BJ (cell line): ENCODE measurements around the gene USHBP1. TPM values are rescaled to one million over a fixed set of nuclear protein-coding genes. Genes with fewer than 3 reads are reported as not detected.
A peak's percentile ranks its signal among the peaks of the same experiment; 100 is the strongest.

ENCODE experiments used
- CTCF ChIA-PET: fragments of 350-600 bp; formaldehyde crosslinking; extraction: SDS; loops from one replicate; lab custom pipeline; 2021; ENCODE audit warnings: antibody characterized with exemption, inconsistent platforms; lab: Yijun Ruan, JAX
- POLR2A ChIA-PET: fragments of 300-600 bp; sonication (Branson Sonifier 250); formaldehyde crosslinking; extraction: SDS; loops from one replicate; lab custom pipeline; 2021; ENCODE audit warnings: antibody characterized with exemption; lab: Charles Lee
- DNase-seq: peaks from one replicate; pipeline ENCODE4 v3.0.0-alpha.2; 2011; ENCODE audit warnings: low read depth
- H3K27me3 ChIP-seq: 2 replicates; pipeline ENCODE4 v1.6.0; 2011; ENCODE audit warnings: low read length; ENCODE audit not compliant: control insufficient read depth, insufficient read depth
- H3K36me3 ChIP-seq: 2 replicates; pipeline ENCODE4 v1.5.1; 2011; ENCODE audit warnings: low read length; ENCODE audit not compliant: control insufficient read depth, insufficient read depth
- H3K4me3 ChIP-seq: 2 replicates; pipeline ENCODE4 v1.5.1; 2011; ENCODE audit warnings: low read depth, mild to moderate bottlenecking, control low read depth, low read length
- CTCF ChIP-seq: IDR thresholded peaks from 2 replicates; pipeline ENCODE4 v1.5.1; 2011; ENCODE audit warnings: low read depth, mild to moderate bottlenecking, control low read depth, inconsistent platforms, low read length, moderate library complexity; ENCODE audit not compliant: insufficient read depth
- polyA plus RNA-seq: library from polyadenylated mRNA; depleted of rRNA; stranded (reverse); fragments of >200 nt; gene quantifications from 2 replicates; pipeline ENCODE4 v1.2.3, GENCODE V29; 2011

USHBP1 gene
- polyA plus RNA-seq, 1 experiment = not detected

- H3K27me3 ChIP-seq = no peaks in the 10 kb centered on the region
- TF ChIP-seq CTCF = no peak
- CTCF ChIA-PET = no interaction called here
- peaks cover 10% of the 10 kb centered on the region for H3K36me3 ChIP-seq
- H3K4me3 ChIP-seq = peak overlapping the region; percentile 83
- POLR2A ChIA-PET = no interaction called here
- no peak for DNase-seq
These were observed 45.5 kb upstream of the USHBP1 start for GRCh38 chr19:17309965-17310461.

- no peaks in the 10 kb centered on the region for H3K27me3 ChIP-seq
- peaks cover 6% of the 10 kb centered on the region for H3K36me3 ChIP-seq
- H3K4me3 ChIP-seq = peak within 1 kb of the TSS; percentile 83
- CTCF ChIA-PET = interaction anchor here (1.1 kb wide), 1 partner anchor 14 kb away, joined by 4 read pairs; no protein-coding TSS in a partner anchor
- DNase-seq = peak; percentile 99
- POLR2A ChIA-PET = interaction anchor here (0.6 to 0.7 kb wide), 3 partner anchors 42 to 253 kb away, joined by 3 to 16 read pairs (median 3); partner anchors contain the start of gene BABAM1
- no peak for TF ChIP-seq CTCF
These were observed 44.8 kb upstream of the USHBP1 start, which contains the start of gene DDA1 for GRCh38 chr19:17309198-17309964. DDA1 (plus strand) TSS chr19:17309563; CDS start chr19:17309655, 92 bp downstream.

- ChIA-PET POLR2A (no interaction called here), CTCF (interaction anchor here (0.5 to 5.0 kb wide), 3 partner anchors 16 to 227 kb away, joined by 3 to 16 read pairs (median 3); no protein-coding TSS in a partner anchor)
- no peak for TF ChIP-seq CTCF
- DNase-seq = no peak
- Histone ChIP-seq H3K4me3 (no peak overlapping the region), H3K27me3 (no peaks in the 10 kb centered on the region), H3K36me3 (no peaks in the 10 kb centered on the region; the same call in 1 of the 2 replicates)
These were observed 43.4 kb upstream of the USHBP1 start for GRCh38 chr19:17307876-17308377.

- TF ChIP-seq CTCF = no peak
- Histone ChIP-seq H3K36me3 (no peaks in the 10 kb centered on the region), H3K4me3 (peak overlapping the region; percentile 79), H3K27me3 (no peaks in the 10 kb centered on the region)
- POLR2A ChIA-PET = interaction anchor here (0.7 kb wide), 1 partner anchor 173 kb away, joined by 3 read pairs; no protein-coding TSS in a partner anchor
- CTCF ChIA-PET = interaction anchor here (0.5 to 5.0 kb wide), 4 partner anchors 10 to 478 kb away, joined by 3 to 16 read pairs (median 4); no protein-coding TSS in a partner anchor
- no peak for DNase-seq
These were observed 41.8 kb upstream of the USHBP1 start for GRCh38 chr19:17306285-17306714.
